ENCODE data around the gene SPNS1. TPM values are rescaled to one million over a fixed set of nuclear protein-coding genes. Genes with fewer than 3 reads are reported as not detected.

SPNS1 gene
- total RNA-seq, 1 experiment from 2014 or later = 38.6 TPM

GRCh38 chr16:28983644-28984043 is 9.1 kb downstream of the SPNS1 start:
- no peak overlapping the region for H3K14ac ChIP-seq (ENCODE audit: insufficient read depth, low read length)
- no peaks in the 10 kb centered on the region for H3K27me3 ChIP-seq (ENCODE audit: insufficient read depth, low read length)
- no peak overlapping the region for H2AK5ac ChIP-seq (ENCODE audit: insufficient read length, low read length)
- TF ChIP-seq, protein P1, sequence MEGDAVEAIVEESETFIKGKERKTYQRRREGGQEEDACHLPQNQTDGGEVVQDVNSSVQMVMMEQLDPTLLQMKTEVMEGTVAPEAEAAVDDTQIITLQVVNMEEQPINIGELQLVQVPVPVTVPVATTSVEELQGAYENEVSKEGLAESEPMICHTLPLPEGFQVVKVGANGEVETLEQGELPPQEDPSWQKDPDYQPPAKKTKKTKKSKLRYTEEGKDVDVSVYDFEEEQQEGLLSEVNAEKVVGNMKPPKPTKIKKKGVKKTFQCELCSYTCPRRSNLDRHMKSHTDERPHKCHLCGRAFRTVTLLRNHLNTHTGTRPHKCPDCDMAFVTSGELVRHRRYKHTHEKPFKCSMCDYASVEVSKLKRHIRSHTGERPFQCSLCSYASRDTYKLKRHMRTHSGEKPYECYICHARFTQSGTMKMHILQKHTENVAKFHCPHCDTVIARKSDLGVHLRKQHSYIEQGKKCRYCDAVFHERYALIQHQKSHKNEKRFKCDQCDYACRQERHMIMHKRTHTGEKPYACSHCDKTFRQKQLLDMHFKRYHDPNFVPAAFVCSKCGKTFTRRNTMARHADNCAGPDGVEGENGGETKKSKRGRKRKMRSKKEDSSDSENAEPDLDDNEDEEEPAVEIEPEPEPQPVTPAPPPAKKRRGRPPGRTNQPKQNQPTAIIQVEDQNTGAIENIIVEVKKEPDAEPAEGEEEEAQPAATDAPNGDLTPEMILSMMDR (conservative IDR thresholded peaks at IDR 0.05) = no peak
- no peak overlapping the region for H3K56ac ChIP-seq (ENCODE audit: insufficient read length, low read depth, low read length)
- H3K18ac ChIP-seq (ENCODE audit: insufficient read length, low read depth, low read length) = no peak overlapping the region
- no CpG with 5 or more reads among the region's 18 CpGs for WGBS (ENCODE audit: extremely low coverage, insufficient read length, low lambda C conversion rate)
- no peaks in the 10 kb centered on the region for H3K79me2 ChIP-seq (ENCODE audit: insufficient read depth, low read length)
- no peak overlapping the region for H3K4me2 ChIP-seq (ENCODE audit: insufficient read depth, insufficient read length, low read length)
- H4K5ac ChIP-seq (ENCODE audit: insufficient read length, low read depth, low read length) = no peak overlapping the region
- no peaks in the 10 kb centered on the region for H3K27me3 Mint-ChIP-seq (ENCODE audit: low read depth)
- H3K36me3 Mint-ChIP-seq (ENCODE audit: insufficient read depth in 1 of 3, low read depth in 3 of 3) = peaks cover 15 to 38% (median 35%) of the 10 kb centered on the region in 3 experiments
- H3K23me2 ChIP-seq (ENCODE audit: insufficient read length, low read depth, low read length, poor library complexity, severe bottlenecking) = no peaks in the 10 kb centered on the region
- H2BK12ac ChIP-seq (ENCODE audit: insufficient read length, low read depth, low read length) = no peak overlapping the region
- no peak overlapping the region for H3T11ph ChIP-seq (ENCODE audit: low read length)
- H3K4me3 Mint-ChIP-seq = no peak overlapping the region
- H4K20me1 ChIP-seq (ENCODE audit: control insufficient read depth, insufficient read depth, insufficient read length) = no peaks in the 10 kb centered on the region
- peaks cover 4 to 6% of the 10 kb centered on the region in 2 experiments; a peak in 3 of 5 replicates for H3K9me3 Mint-ChIP-seq
- no peaks in the 10 kb centered on the region for H3K9me3 ChIP-seq (ENCODE audit: control insufficient read depth, low read depth, low read length)
- H4K8ac ChIP-seq (replicated peaks; ENCODE audit: insufficient read length, low read depth, low read length) = no peak overlapping the region
- no peak overlapping the region for H3K4ac ChIP-seq (ENCODE audit: low read depth, low read length)
- no peaks in the 10 kb centered on the region for H3K79me1 ChIP-seq (ENCODE audit: insufficient read depth, low read depth, low read length, poor library complexity, severe bottlenecking)
- no peaks in the 10 kb centered on the region for H3K4me1 Mint-ChIP-seq
- H3K4me1 ChIP-seq (ENCODE audit: insufficient read depth, low read length) = no peaks in the 10 kb centered on the region
- no peak overlapping the region for H2BK120ac ChIP-seq (ENCODE audit: low read depth, low read length, poor library complexity, severe bottlenecking)
- no peak overlapping the region; a peak in 1 of 7 replicates for H3K27ac Mint-ChIP-seq
- H3K27ac ChIP-seq (ENCODE audit: insufficient read length, low read depth, low read length) = no peak overlapping the region
- H4K91ac ChIP-seq (ENCODE audit: insufficient read length, low read depth, low read length) = no peak overlapping the region
- H3K23ac ChIP-seq (ENCODE audit: insufficient read length, low read depth, low read length) = no peak overlapping the region
- no peak overlapping the region for H2BK15ac ChIP-seq (ENCODE audit: low read depth, low read length)
- H3K9ac ChIP-seq (ENCODE audit: extremely low read depth, insufficient read length, low read length) = no peak overlapping the region
- H2AFZ ChIP-seq (ENCODE audit: low read length) = no peak overlapping the region
- no peak overlapping the region for H2BK20ac ChIP-seq (ENCODE audit: low read depth, low read length, poor library complexity, severe bottlenecking)
- no peak overlapping the region for H2BK5ac ChIP-seq (ENCODE audit: insufficient read length, low read length)
- no peak for DNase-seq
